ENCODE data around the gene MRPL45.

GRCh38 chr17:38326996-38327792 is 30.2 kb downstream of the MRPL45 start:
- no peak for TF ChIP-seq POLR2A (IDR thresholded peaks at IDR 0.05; ENCODE audit: low read length)
- no peak for TF ChIP-seq GATA1 (IDR thresholded peaks at IDR 0.05; ENCODE audit: low read depth, low read length)
